HFF-Myc (cell line): ENCODE data around the gene ADAM11.
"Not testable (repeated sequence)": the region's sequence is repeated elsewhere in the genome, so short reads cannot be mapped to it uniquely, and the experiment has no call there.

Experiments used
- DNase-seq: peaks from one replicate; pipeline ENCODE4 v3.0.0-alpha.2; 2011; ENCODE audit warnings: low read depth; ENCODE audit errors: extremely low read depth
- H3K4me3 ChIP-seq: replicated peaks from 2 replicates; pipeline ENCODE4 v1.5.1; 2011; ENCODE audit warnings: low read depth, mild to moderate bottlenecking, control low read depth, low read length
- CTCF ChIP-seq: IDR thresholded peaks from 2 replicates; pipeline ENCODE4 v1.5.1; 2012; ENCODE audit warnings: mild to moderate bottlenecking, low read depth, low read length, control low read depth; ENCODE audit errors: missing control alignments

The ADAM11 gene

GRCh38 chr17:44812263-44812662 is 53.5 kb downstream of the ADAM11 start:
- no peak for DNase-seq
- no peak for TF ChIP-seq CTCF
- H3K4me3 ChIP-seq: no peak overlapping the region

- not testable (repeated sequence) for H3K4me3 ChIP-seq, DNase-seq
These were observed 59.7 kb downstream of the ADAM11 start for GRCh38 chr17:44818508-44818907.

GRCh38 chr17:44820631-44821212 is 61.9 kb downstream of the ADAM11 start:
- no peak for TF ChIP-seq CTCF
- no peak overlapping the region for H3K4me3 ChIP-seq
- DNase-seq: peak; percentile 75

GRCh38 chr17:44825236-44825635 is 66.4 kb downstream of the ADAM11 start:
- DNase-seq, H3K4me3 ChIP-seq: not testable (repeated sequence)

- TF ChIP-seq CTCF: no peak
- no peak for DNase-seq
- H3K4me3 ChIP-seq: no peak overlapping the region
These were observed 67.5 kb downstream of the ADAM11 start for GRCh38 chr17:44826123-44826790.

GRCh38 chr17:44827863-44828262 is 69.1 kb downstream of the ADAM11 start:
- DNase-seq: no peak
- H3K4me3 ChIP-seq: peak overlapping the region; percentile 92
- no peak for TF ChIP-seq CTCF

- no peak for TF ChIP-seq CTCF
- H3K4me3 ChIP-seq: peak overlapping the region; percentile 92
- no peak for DNase-seq
These were observed 70.2 kb downstream of the ADAM11 start for GRCh38 chr17:44828919-44829522.
